ENCODE data around the gene CD28.
"Not testable (repeated sequence)": the region's sequence is repeated elsewhere in the genome, so short reads cannot be mapped to it uniquely, and the experiment has no call there.

CD28 gene

GRCh38 chr2:203745267-203745666 lies 38.8 kb downstream of the CD28 start:
- no peak for DNase-seq (ENCODE audit: low read depth in 2 of 2)

DNA sequence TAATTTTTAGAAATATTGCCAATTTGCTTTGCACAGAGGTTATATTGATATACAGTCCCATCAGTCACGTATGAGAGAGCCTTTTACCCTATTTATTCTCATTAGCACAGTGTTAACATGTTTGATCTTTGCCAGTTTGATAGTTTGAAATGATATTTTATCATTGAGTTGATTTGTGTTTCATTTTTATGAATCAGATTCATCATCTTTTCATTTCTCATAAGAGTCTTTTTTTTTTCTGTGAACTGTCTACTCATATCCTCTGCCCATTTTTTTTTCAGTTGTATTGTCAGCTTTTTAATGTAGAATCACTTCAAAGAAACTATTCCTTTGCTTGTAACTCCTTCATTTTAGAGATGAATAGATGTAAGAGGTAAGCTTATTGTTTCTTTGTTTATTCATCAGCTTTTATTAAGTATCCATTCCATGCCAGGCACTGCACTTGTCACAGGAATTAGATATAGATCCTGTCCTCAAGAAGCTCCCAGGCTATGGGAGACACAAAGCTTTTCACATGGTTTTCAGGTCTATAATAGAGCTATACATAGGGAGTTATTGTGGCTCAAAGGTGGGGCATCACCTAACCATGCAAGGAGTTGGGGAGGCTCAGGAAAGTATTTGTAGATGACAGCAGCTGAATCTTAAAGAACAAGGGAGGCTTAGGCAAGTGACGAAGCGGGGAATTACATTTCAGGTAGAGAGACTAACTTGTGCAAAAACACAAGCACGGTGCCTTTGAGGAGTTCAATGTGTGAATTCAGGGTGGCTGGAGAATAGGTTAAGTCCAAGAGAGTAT lies 42.1 kb downstream of the CD28 start:
- no peak for DNase-seq (ENCODE audit: low read depth in 2 of 2)

DNA sequence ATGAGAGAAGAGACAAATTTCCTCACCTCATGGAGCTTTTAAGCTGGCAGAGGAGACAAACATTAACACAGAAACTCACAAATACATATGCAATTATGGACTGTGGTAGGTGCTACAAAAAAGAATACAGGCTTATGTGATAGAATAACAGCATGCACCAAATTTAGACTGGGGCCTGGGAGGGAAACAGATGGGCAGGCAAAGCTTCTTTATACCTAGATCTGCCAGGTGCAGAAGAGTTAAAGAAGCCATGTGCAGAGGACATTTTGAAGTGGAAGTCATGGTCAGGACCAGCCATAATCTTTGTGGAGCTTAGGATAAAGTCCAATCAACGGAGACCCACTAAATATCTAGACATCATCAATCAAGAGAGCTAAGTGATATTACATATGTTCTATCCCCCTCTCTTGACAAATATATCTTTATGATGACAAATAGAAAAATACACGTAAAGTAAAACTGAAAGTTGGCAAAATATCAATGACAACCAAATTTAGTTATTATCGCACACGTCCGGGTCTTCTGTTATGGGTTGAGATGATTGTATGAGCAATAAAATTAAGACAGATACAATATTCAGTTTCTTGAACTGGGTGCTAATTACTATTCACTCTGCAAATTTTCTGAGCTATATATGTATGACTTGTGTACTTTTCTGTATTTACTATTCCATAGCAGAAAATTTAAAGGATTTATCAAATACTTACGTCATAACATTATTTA lies 44.1 kb downstream of the CD28 start:
- no peak for DNase-seq (ENCODE audit: low read depth in 2 of 2)

DNA sequence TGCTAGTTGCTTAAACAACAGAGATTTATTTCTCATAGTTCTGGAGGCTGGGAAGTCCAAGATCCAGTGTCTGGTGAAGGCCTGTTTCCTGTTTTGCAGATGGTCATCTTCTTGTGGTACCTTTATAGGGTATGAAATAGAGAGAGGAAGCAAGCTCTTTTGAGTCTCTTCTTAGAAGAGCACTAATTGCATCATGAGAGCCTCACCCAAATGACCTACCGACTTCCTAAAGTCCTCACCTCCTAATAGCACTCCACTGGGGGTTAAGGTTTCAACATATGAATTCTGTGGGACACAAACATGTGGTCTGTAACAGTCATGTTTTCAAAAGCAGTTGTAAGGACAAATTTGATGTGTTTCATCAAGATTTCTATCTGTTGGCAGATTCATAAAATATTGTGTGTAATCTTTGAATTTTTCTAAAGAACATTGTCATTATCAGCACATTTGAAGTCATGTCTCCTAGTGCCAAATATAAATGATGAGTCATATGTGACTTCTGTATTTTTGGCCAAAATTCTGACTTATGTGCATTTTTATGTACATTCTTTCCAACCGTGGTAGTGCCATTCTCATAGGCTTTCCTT lies 45.3 kb downstream of the CD28 start:
- DNase-seq (ENCODE audit: low read depth in 2 of 2), result no peak

GRCh38 chr2:203756161-203756560 lies 49.7 kb downstream of the CD28 start:
- DNase-seq (ENCODE audit: low read depth in 2 of 2), result no peak

DNA sequence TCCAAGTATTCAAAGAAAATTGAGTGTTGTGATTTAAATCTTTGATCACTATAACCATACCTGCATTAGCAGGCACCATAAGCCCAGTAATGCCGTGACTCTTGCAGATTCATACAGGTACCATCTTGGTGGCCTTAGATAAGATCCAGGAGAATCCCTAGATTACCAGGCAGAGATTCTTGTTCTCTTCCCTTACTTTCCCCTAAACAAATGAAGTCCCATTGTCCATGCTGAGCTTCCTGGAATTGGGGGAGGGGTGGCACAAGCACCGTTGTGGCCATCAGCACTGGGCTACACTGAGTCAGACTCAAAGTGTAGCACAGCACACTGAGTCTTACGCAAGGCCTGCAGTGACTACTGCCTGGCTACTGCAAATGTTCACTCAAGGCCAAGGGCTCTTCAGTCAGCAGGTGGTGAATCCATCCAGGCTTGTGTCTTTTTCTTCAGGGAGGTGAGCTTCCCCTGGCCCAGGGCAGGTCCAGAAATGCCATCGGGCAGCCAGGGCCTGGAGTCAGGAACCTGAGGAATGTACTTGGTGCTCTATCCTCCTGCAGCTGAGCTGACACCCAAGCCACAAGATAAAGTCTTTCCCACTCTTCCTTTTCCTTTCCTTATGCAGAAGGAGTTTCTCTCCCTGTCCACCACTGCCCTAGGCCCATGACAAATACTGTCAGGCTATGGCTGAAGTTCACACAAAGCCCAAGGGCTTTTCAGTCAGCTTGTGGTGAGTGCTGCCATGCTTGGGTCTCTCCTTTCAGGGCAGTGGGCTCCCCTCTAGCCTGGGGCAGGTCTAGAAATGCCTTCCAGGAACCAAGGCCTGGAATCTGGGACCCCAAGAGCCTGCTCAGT lies 52.6 kb downstream of the CD28 start:
- no peak for DNase-seq (ENCODE audit: low read depth in 2 of 2)

GRCh38 chr2:203759690-203760365 lies 53.4 kb downstream of the CD28 start:
- no peak for DNase-seq (ENCODE audit: low read depth in 2 of 2)

GRCh38 chr2:203761121-203761520 lies 54.7 kb downstream of the CD28 start:
- no peak for DNase-seq (ENCODE audit: low read depth in 2 of 2)

- no peak for DNase-seq (ENCODE audit: low read depth in 2 of 2)
Measured at GRCh38 chr2:203763241-203763937, 57.0 kb downstream of the CD28 start.

- no peak for DNase-seq (ENCODE audit: low read depth in 2 of 2)
Measured at GRCh38 chr2:203763938-203764664, 57.7 kb downstream of the CD28 start.

DNA sequence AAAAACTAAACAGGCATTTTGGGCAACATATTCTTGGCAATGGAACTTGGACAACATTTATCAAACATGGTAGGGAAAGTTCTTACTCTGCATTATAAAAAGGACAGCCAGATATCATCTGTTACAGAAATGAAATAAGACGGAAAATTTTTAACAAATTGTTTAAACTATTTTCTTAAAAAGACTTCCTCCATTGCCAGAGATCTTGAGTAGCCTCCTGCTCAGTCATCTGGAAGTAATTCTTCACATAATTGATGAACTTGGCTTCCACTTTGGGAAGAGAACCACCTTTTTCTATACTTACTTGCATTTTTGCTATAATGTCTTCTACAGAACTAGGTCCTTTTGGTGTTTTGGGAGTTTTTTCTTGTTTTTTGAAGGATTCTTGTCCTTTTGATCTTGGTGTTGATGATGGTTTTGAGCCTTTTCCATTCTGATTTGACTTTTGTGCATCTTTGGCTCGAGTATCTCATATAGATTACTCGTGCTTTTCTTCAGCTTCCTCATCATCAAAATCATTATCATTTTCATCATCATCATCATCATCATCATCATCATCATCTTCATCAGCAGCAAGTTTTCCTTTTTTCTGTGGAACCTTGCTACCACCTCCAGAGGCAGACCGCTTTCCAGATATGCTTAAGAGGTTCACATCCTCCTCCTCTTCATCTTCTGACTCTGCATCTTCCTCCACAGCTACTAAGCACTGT lies 66.2 kb downstream of the CD28 start:
- DNase-seq (ENCODE audit: low read depth in 2 of 2), result no peak

DNA sequence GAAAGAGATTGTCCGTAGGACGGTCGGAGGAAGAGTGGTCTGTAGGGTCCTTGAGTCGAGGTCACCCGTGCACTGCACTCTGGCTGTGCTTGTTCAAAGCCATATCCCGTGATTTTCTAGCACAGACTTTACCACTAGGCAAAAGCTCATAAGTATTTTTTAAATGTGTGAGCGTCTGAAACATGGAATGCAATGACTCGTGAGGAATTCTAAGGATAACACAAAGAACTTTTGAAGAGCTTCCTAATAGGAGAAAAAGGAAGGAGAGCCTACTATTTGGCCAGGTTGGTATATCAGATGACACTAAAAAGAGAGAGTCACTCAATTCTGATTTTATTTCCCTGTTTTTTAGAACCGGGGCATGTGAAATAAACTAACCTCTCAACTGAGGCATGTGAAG lies 68.3 kb downstream of the CD28 start:
- DNase-seq (ENCODE audit: low read depth in 2 of 2), result no peak

GRCh38 chr2:203775684-203776083 lies 69.2 kb downstream of the CD28 start:
- no peak for DNase-seq (ENCODE audit: low read depth in 2 of 2)

- DNase-seq (ENCODE audit: low read depth in 2 of 2), result no peak
Measured at GRCh38 chr2:203777030-203777429, 70.6 kb downstream of the CD28 start.

DNA sequence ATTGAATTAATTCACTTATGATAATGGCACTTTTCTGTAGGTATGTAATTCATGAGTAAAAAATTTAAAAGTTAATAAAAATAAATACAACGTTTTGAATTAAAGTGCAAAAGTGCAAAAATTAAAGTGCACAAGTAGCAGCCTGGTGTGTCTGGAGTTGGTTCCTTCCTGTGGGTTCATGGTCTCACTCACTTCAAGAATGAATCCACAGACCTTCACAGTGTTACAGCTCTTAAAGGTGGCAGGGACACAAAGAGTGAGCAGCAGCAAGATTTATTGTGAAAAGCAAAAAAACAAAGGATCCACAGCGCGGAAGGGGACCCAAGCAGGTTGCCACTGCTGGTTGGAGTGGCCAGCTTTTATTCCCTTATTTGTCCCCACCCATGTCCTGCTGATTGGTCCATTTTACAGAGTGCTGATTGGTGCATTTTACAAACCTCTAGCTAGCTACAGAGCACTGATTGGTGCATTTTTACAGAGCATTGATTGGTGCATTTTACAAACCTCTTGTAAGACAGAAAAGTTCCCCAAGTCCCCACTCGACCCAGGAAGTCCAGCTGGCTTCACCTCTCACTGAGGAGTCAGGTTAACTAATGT lies 73.1 kb downstream of the CD28 start:
- DNase-seq (ENCODE audit: low read depth in 2 of 2), result not testable (repeated sequence)

DNA sequence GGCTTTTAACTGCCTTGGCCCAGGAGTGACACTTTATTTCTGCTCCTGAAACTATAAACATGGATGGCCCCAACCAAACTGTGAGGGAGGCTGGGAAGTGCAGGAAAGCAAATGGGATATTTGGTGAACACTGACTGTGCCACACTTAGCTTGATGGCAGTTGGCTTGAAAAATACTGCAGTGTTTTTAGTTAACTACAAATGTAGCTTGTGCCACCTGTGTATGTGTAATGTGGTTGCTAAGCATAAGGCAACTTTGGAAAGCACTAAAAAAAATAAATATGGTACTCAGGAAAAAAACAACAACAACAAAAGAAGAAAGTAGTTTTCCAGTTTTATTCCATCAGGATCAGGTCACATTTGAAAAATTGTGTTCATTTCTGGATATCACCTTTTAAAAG lies 73.8 kb downstream of the CD28 start:
- DNase-seq (ENCODE audit: low read depth in 2 of 2), result no peak

DNA sequence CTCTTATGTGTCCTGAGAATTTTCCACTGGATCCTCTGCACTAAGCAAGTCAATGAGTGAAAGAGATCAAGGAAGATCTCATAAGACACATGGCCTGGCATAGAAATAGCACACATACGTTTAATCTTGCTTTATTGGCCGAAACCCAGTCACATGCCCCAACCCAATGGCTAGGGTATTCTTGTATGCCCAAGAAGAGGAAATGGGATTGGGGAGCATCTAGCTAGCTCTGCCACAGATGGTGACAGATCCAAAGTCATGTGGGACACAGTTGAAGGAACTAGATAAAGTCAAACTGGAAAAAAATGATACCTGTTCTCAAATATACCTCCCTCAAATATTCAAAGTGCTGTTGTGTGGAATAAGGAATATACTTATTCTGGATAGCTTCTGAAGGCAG lies 74.7 kb downstream of the CD28 start:
- no peak for DNase-seq (ENCODE audit: low read depth in 2 of 2)

DNA sequence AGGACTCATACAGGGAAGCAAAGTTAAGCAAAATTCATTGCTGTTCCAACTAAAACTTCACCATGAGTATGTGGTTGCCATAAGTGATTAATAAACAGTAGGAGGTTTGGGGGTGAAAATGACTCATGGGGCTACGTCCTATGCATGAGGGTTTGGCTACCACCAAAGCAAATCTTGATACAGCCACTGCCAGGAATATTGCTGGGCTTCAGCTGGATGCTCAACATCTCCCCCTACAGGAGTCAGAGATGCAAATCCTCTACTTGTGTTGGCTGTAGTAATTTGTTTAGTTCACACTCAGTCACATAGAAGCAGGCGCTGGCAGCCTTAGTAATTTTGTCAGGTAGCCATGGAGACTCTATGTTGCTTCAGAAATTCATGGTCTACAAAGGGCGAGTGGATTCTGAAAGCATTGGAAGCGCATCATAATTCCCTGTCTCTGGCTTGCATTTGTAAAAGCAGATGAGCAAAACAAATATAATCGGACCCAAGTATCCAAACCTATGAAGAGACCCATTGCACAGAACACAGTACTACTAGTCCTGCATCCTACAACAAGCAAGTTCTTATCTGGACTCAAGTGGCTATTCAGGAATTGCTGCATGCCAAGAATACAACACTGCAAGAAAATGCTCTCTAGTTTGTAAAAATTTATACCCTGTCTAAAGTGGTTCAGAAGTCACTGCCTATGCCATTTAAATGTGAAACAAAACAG lies 76.0 kb downstream of the CD28 start:
- DNase-seq (ENCODE audit: low read depth in 2 of 2), result peak; percentile 36 to 69

All from activated CD8-positive, alpha-beta memory T cell treated with anti-CD3 and anti-CD28 coated beads for 4 hours (primary cell).